ENCODE results near the gene PIK3AP1. TPM values are rescaled to one million over a fixed set of nuclear protein-coding genes. Genes with fewer than 3 reads are reported as not detected.
"Not testable (repeated sequence)": the region's sequence is repeated elsewhere in the genome, so short reads cannot be mapped to it uniquely, and the experiment has no call there.

Gene PIK3AP1
- total RNA-seq, 1 donor from 2014 or later: 0.49 TPM

- Mint-ChIP-seq H3K36me3 (ENCODE audit: unreplicated experiment) (no peaks in the 10 kb centered on the region), H3K4me1 (ENCODE audit: low read depth, unreplicated experiment) (peaks cover 3% of the 10 kb centered on the region), H3K27ac (ENCODE audit: unreplicated experiment) (no peak overlapping the region), H3K9me3 (ENCODE audit: unreplicated experiment) (peaks cover 2% of the 10 kb centered on the region), H3K4me3 (ENCODE audit: unreplicated experiment) (no peak overlapping the region), H3K27me3 (ENCODE audit: unreplicated experiment) (no peaks in the 10 kb centered on the region)
- DNase-seq: no peak
- TF ChIP-seq CTCF (IDR thresholded peaks at IDR 0.05; ENCODE audit: partially characterized antibody, unreplicated experiment): no peak
Measured at GRCh38 chr10:96556003-96556402, 164.3 kb downstream of the PIK3AP1 start.

GRCh38 chr10:96555330-96555729 lies 165.0 kb downstream of the PIK3AP1 start:
- no peak for DNase-seq
- TF ChIP-seq CTCF (IDR thresholded peaks at IDR 0.05; ENCODE audit: partially characterized antibody, unreplicated experiment): no peak
- Mint-ChIP-seq H3K9me3 (ENCODE audit: unreplicated experiment) (peaks cover 2% of the 10 kb centered on the region), H3K4me3 (ENCODE audit: unreplicated experiment) (no peak overlapping the region), H3K27ac (ENCODE audit: unreplicated experiment) (no peak overlapping the region), H3K4me1 (ENCODE audit: low read depth, unreplicated experiment) (peaks cover under 1% of the 10 kb centered on the region), H3K36me3 (ENCODE audit: unreplicated experiment) (no peaks in the 10 kb centered on the region), H3K27me3 (ENCODE audit: unreplicated experiment) (no peaks in the 10 kb centered on the region)

GRCh38 chr10:96548589-96548988 lies 171.7 kb downstream of the PIK3AP1 start:
- Mint-ChIP-seq H3K9me3 (ENCODE audit: unreplicated experiment) (no peaks in the 10 kb centered on the region), H3K27me3 (ENCODE audit: unreplicated experiment) (no peaks in the 10 kb centered on the region), H3K4me1 (ENCODE audit: low read depth, unreplicated experiment) (no peaks in the 10 kb centered on the region), H3K27ac (ENCODE audit: unreplicated experiment) (no peak overlapping the region), H3K36me3 (ENCODE audit: unreplicated experiment) (no peaks in the 10 kb centered on the region), H3K4me3 (ENCODE audit: unreplicated experiment) (no peak overlapping the region)
- no peak for DNase-seq
- TF ChIP-seq CTCF (IDR thresholded peaks at IDR 0.05; ENCODE audit: partially characterized antibody, unreplicated experiment): no peak

GRCh38 chr10:96545558-96545957 lies 174.8 kb downstream of the PIK3AP1 start:
- not testable (repeated sequence) for H3K27me3 Mint-ChIP-seq (ENCODE audit: unreplicated experiment); DNase-seq; H3K36me3 Mint-ChIP-seq (ENCODE audit: unreplicated experiment); H3K27ac Mint-ChIP-seq (ENCODE audit: unreplicated experiment); H3K4me3 Mint-ChIP-seq (ENCODE audit: unreplicated experiment); H3K9me3 Mint-ChIP-seq (ENCODE audit: unreplicated experiment); H3K4me1 Mint-ChIP-seq (ENCODE audit: low read depth, unreplicated experiment)

Other genes starting within 250 kb of the PIK3AP1 start
- gene TLL2, start 206.6 kb downstream of the PIK3AP1 start, total RNA-seq (ENCODE audit: unreplicated experiment): 0.17 TPM
- 99.1 TPM for gene TM9SF3, start 133.5 kb downstream of the PIK3AP1 start, total RNA-seq (ENCODE audit: unreplicated experiment)
- 132 TPM for gene LCOR, start 111.8 kb upstream of the PIK3AP1 start, total RNA-seq (ENCODE audit: unreplicated experiment)

Measured in glutamatergic neuron (in vitro differentiated cells).